GM12801 (cell line): ENCODE data around the gene IL12A.

Source experiments
- TF ChIP-seq, protein P1 (sequence below): IDR thresholded peaks from one replicate; pipeline ENCODE4 v1.5.1; 2011; ENCODE audit warnings: control low read depth; ENCODE audit not compliant: insufficient read length; ENCODE audit errors: extremely low read depth

Gene IL12A

DNA sequence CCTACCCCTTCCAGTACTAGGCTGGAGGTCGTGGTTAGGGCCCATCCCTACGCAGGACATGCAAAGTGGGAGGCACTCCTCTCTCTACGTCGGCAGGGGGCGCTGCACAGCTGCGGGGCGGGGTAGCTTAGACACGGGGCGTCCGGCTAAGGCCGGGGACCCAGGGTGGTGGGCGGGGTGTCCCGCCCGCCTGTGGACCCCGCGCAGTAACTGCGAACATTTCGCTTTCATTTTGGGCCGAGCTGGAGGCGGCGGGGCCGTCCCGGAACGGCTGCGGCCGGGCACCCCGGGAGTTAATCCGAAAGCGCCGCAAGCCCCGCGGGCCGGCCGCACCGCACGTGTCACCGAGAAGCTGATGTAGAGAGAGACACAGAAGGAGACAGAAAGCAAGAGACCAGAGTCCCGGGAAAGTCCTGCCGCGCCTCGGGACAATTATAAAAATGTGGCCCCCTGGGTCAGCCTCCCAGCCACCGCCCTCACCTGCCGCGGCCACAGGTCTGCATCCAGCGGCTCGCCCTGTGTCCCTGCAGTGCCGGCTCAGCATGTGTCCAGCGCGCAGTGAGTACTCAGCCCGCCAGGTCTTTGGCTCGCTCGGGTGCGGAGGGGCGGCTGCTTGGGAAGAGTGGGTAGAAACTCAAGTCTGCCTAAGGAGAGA is at the start of gene IL12A:
TSS of gene IL12A (plus strand) at position 219 of the 655 bp plus-strand sequence.
- TF ChIP-seq, protein P1, sequence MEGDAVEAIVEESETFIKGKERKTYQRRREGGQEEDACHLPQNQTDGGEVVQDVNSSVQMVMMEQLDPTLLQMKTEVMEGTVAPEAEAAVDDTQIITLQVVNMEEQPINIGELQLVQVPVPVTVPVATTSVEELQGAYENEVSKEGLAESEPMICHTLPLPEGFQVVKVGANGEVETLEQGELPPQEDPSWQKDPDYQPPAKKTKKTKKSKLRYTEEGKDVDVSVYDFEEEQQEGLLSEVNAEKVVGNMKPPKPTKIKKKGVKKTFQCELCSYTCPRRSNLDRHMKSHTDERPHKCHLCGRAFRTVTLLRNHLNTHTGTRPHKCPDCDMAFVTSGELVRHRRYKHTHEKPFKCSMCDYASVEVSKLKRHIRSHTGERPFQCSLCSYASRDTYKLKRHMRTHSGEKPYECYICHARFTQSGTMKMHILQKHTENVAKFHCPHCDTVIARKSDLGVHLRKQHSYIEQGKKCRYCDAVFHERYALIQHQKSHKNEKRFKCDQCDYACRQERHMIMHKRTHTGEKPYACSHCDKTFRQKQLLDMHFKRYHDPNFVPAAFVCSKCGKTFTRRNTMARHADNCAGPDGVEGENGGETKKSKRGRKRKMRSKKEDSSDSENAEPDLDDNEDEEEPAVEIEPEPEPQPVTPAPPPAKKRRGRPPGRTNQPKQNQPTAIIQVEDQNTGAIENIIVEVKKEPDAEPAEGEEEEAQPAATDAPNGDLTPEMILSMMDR = no peak

DNA sequence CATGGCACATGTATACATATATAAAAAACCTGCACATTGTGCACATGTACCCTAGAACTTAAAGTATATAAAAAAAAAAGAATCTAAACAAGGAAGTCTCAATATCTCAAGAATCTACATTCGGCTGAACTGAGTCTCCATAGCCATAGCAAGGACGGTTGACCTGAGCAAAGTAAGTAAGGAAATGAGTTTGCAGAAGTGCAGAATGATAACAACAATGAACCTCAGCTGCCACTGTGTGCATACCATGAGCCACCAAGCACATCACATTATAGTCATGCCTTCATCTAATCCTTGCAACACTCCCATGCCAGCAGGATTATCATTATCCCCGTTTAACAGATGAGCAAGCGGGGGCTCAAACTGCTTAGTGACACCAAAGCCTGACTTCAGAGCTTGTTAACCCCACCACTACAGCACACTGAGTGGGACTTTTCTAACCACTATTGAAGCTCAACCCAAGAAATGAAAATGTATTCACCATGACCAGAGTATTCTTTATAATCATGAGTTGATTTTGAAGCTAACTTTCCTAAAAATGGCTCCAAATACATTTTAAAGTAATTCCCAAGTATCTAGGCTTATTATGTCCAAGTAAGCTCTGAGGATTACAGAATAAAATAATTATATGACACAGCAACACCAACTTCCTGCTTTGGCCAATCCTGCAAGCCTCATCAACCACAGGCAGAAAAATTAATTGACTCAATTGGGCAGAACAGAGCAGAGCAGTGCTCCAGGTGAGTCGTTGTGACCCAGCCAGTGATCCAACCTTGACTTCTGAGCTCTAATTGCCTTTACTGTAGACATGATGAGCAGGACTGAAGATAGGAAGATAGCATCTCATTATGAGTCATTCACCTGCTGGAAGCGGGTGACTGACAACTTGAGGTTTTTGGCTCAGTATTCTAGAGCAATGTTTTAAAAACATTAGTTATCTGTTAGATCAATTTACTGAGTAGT is 47.3 kb upstream of the IL12A start:
- TF ChIP-seq, protein P1 = no peak

DNA sequence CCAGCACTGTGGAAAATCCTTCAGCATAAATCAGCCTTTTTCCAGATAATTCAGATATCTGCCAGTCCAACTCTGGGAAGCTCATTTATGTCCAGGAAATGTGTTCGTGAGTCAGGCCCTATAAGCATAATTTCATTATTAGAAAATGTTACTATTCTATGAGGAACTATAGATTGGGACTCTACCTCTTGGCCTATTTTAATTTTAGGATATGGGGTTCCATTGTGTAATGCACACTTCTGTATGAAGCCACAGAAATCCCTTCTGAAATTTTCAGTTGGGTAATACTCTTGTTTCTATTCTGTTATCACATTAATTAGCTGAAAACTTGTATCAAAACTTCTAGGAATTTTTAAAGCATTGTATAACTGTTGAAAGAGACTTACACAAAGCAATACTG is 43.9 kb upstream of the IL12A start:
- TF ChIP-seq, protein P1 = no peak

DNA sequence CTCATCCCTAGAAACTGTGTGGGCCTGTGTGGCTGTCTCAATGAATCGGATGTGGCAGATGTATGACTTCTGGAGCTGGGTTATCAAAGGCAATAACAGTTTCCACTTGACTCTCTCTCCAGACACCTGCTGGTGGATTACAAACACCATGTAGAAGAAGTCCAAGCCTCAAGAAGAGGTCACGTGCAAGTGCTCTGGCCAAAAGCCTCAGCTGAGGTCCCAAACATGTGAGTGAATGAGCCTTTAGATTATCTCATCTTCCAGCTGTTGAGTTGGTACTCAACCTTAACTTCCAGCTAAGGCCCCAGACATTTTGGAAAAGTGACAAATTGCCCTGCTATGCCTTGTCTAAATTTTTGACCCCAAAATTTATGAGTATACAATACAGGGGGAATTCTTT is 42.7 kb upstream of the IL12A start:
- TF ChIP-seq, protein P1 = no peak

DNA sequence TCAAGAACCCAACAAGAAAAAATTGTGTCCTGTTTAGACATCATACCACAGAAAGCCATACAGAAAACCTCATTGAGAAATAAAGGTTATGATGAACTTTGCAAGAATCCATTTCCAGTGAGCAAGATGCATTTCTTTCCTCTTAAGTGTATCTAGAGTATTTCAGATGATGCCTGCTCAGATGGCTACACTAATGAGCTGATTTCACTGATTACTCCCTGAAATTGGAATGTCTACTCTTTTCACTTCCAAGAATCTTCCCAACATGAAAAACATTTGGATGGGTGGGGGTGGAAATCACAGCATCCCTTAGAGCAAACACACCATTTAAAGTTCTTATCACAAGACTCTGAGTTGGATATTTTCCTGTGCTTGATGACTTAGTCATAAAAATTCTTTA is 41.4 kb upstream of the IL12A start:
- TF ChIP-seq, protein P1 = no peak

DNA sequence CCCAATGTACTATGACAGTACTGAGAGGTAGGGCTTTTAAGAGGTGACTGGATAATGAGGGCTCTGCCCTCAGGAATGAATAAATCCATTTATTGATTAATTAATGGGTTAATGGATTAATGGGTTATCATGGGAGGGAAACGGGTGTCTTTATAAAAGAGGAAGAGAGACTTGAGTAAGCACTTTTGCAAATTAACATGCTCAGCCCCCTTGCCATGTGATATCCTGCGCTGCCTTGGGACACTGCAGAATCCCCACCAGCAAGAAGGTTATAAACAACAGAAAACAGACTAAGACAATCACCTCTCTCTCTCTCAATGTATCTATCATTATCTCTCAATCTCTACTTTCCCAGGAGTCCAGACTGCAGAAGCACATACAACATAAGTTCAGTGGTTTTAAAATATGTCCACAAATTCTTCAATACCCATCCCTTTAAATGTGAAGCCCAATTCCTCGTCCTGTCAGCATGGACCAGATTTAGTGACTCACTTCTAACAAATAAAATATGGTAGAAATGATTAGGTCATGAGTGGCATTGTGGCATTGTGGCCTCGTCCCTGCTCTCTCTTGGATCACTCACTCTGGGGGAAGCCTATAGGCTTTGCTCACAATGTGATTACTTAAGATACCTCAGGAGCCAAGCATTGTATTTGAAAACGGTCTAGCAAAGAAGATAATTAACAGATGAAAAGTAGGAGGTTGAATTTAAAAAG is 40.0 kb upstream of the IL12A start:
- TF ChIP-seq, protein P1 = no peak
